K562 (cell line): Measurements from ENCODE around the gene TMEM138. TPM values are rescaled to one million over a fixed set of nuclear protein-coding genes. Genes with fewer than 3 reads are reported as not detected.

Source experiments
- BRD4 ChIP-seq: fragments of 200-600 bp; sonication (generic); IDR thresholded peaks from 2 replicates; pipeline ENCODE4 v1.6.1; 2017; ENCODE audit warnings: inconsistent platforms
- CAMTA2 ChIP-seq: fragments of 250-450 bp; sonication (Bioruptor Pico); conservative IDR thresholded peaks from 2 replicates; pipeline ENCODE4 v1.5.1; 2022
- CHD7 ChIP-seq: fragments of 200-600 bp; sonication (generic); IDR thresholded peaks from one replicate; pipeline ENCODE4 v1.6.1; 2012; ENCODE audit warnings: mild to moderate bottlenecking, low read depth, low read length, inconsistent platforms
- EP400 ChIP-seq: fragments of 450-650 bp; IDR thresholded peaks from 2 replicates; pipeline ENCODE4 v1.6.1; 2017; ENCODE audit warnings: antibody characterized with exemption, mild to moderate bottlenecking, moderate library complexity
- ETV6 ChIP-seq, 3 experiments: fragments of 150-350 bp in 1 of 3; sonication (generic) in 1 of 3; formaldehyde crosslinking in 1 of 3; IDR thresholded peaks; 2 replicates each; pipeline versions ENCODE4 v1.6.1 to v1.8.0; 2014 to 2022; ENCODE audit warnings: borderline replicate concordance in 2 of 3, low read depth in 2 of 3, antibody characterized with exemption in 1 of 3, low read length in 1 of 3, mild to moderate bottlenecking in 1 of 3, missing genetic modification reagents in 1 of 3
- GTF2E2 ChIP-seq: fragments of 200-800 bp; sonication (Bioruptor generic); IDR thresholded peaks from 2 replicates; pipeline ENCODE4 v1.6.1; 2016; ENCODE audit warnings: missing genetic modification characterization, missing compliant biosample characterization
- JUNB ChIP-seq: fragments of 450-650 bp; formaldehyde crosslinking; conservative IDR thresholded peaks from 2 replicates; pipeline ENCODE4 v1.4.0; 2020; ENCODE audit warnings: mild to moderate bottlenecking
- MAFF ChIP-seq: IDR thresholded peaks from 2 replicates; pipeline ENCODE4 v1.6.1; 2012; ENCODE audit warnings: low read length, improper control_type of control experiment
- MXD1 ChIP-seq: fragments of 250-450 bp; sonication (Bioruptor Pico); IDR thresholded peaks from 2 replicates; pipeline ENCODE4 v1.8.0; 2021; ENCODE audit warnings: borderline replicate concordance, mild to moderate bottlenecking, moderate library complexity; ENCODE audit not compliant: poor library complexity, severe bottlenecking
- NR4A1 ChIP-seq, 2 experiments: fragments of 250-450 bp in 1 of 2; fragments of 450-650 bp in 1 of 2; sonication (Bioruptor Pico) in 1 of 2; IDR thresholded peaks; 2 replicates each; pipeline versions ENCODE4 v1.4.0 to v1.6.1; 2016 to 2020; ENCODE audit warnings: mild to moderate bottlenecking in 2 of 2, missing compliant biosample characterization in 1 of 2, missing genetic modification characterization in 1 of 2, moderate library complexity in 1 of 2
- ZFX ChIP-seq: sonication (generic); formaldehyde crosslinking; IDR thresholded peaks from 2 replicates; pipeline ENCODE4 v1.8.0; 2022; ENCODE audit warnings: mild to moderate bottlenecking, missing genetic modification reagents, moderate library complexity
- ZNF143 ChIP-seq: sonication (generic); formaldehyde crosslinking; IDR thresholded peaks from 2 replicates; pipeline ENCODE4 v1.9.0; 2022; ENCODE audit warnings: mild to moderate bottlenecking, missing genetic modification reagents
- ZNF24 ChIP-seq: fragments of 450-650 bp; IDR thresholded peaks from 2 replicates; pipeline ENCODE4 v1.6.1; 2016
- ZNF277 ChIP-seq: fragments of 250-450 bp; sonication (Bioruptor Pico); IDR thresholded peaks from 2 replicates; pipeline ENCODE4 v1.8.0; 2022; ENCODE audit warnings: inconsistent platforms, mild to moderate bottlenecking, moderate library complexity, borderline replicate concordance
- polyA plus RNA-seq, 8 experiments: library from polyadenylated mRNA; depleted of rRNA in 4 of 8; stranded (reverse) in 5 of 8; unstranded in 3 of 8; fragments of >200 nt; fragmentation: Nextera tagmentation in 2 of 8; fragmentation: Illumina TruSeq in 1 of 8; extraction: Ambion mirVana in 2 of 8; extraction: Trizol in 1 of 8; gene quantifications; 2 replicates each; pipeline versions ENCODE4 v1.2.1 to v1.2.3, GENCODE V29; 2011 to 2014; ENCODE audit warnings: inconsistent platforms in 1 of 8, missing spikeins in 1 of 8
- total RNA-seq, 7 experiments: library from RNA; depleted of rRNA in 6 of 7; stranded (reverse); fragments of >200 nt in 6 of 7; fragmentation: Illumina TruSeq in 2 of 7; extraction: Trizol in 2 of 7; gene quantifications; 2 replicates each; pipeline versions ENCODE4 v1.2.1 to v1.2.3, GENCODE V29; 2011 to 2021; ENCODE audit warnings: low replicate concordance in 1 of 7

The TMEM138 gene
- total and polyA plus RNA-seq, 9 of the 15 experiments (the other 6 are each of a cell fraction or from before 2014, with no cell fraction given) = 23.2 to 168 (median 63.1) TPM

GRCh38 chr11:61332797-61333549, 29.2 kb upstream of the TMEM138 start, which contains the start of the genes DDB1 and TKFC (continued):
- TF ChIP-seq CHD7 = no peak
- 0 out of 2 replicates have a peak, but pooled peaks have one; percentile 34 for TF ChIP-seq BRD4
- TF ChIP-seq ETV6 (IDR thresholded peaks at IDR 0.05; ENCODE audit: borderline replicate concordance in 1 of 2, low read depth in 2 of 2, low read length in 1 of 2) = no peak
- TF ChIP-seq ETV6 (CRISPR knock-in tag; IDR thresholded peaks at IDR 0.05; ENCODE audit: borderline replicate concordance) = 0 out of 2 replicates have a peak, but pooled peaks have one; percentile 43
- TF ChIP-seq ZNF143 (CRISPR knock-in tag) = peak; percentile 85
- TF ChIP-seq MXD1 (CRISPR knock-in tag) = peak; percentile 24
- no peak for TF ChIP-seq MAFF
- no peak for TF ChIP-seq JUNB (CRISPR knock-in tag)
- TF ChIP-seq NR4A1 (CRISPR knock-in tag; IDR thresholded peaks at IDR 0.05) = no peak
- TF ChIP-seq NR4A1 (tag; IDR thresholded peaks at IDR 0.05) = no peak
- no peak; the same call in 1 of the 2 replicates for TF ChIP-seq ZNF24
- no peak for TF ChIP-seq ZNF277
- peak; percentile 85 for TF ChIP-seq GTF2E2
- peak; percentile 95 for TF ChIP-seq EP400
- TF ChIP-seq ZFX (CRISPR knock-in tag) = peak; percentile 98
- no peak for TF ChIP-seq CAMTA2
